HG03575 (cell line): Measurements from ENCODE around the gene IFNL4.
"Not testable (repeated sequence)": the region's sequence is repeated elsewhere in the genome, so short reads cannot be mapped to it uniquely, and the experiment has no call there.

ENCODE experiments used
- ATAC-seq: cut with Tn5 transposase; IDR thresholded peaks from one replicate; pipeline ENCODE4 v1.9.1; 2021; ENCODE audit not compliant: unreplicated experiment, insufficient number of reproducible peaks, low FRiP score; ENCODE audit errors: extremely low read depth

The IFNL4 gene

GRCh38 chr19:39262496-39262895, 13.8 kb upstream of the IFNL4 start:
- ATAC-seq, result no peak

GRCh38 chr19:39261704-39262103, 13.0 kb upstream of the IFNL4 start:
- no peak for ATAC-seq

GRCh38 chr19:39257227-39257626, 8.6 kb upstream of the IFNL4 start:
- no peak for ATAC-seq

- no peak for ATAC-seq
These were observed 6.1 kb upstream of the IFNL4 start for GRCh38 chr19:39254531-39255345.

- no peak for ATAC-seq
These were observed 4.9 kb upstream of the IFNL4 start for GRCh38 chr19:39253374-39254149.

GRCh38 chr19:39252458-39252857, 3.8 kb upstream of the IFNL4 start:
- ATAC-seq, result no peak

- no peak for ATAC-seq
These were observed 3.2 kb upstream of the IFNL4 start for GRCh38 chr19:39251846-39252245.

GRCh38 chr19:39251081-39251480, 2.4 kb upstream of the IFNL4 start:
- ATAC-seq, result no peak

- ATAC-seq, result no peak
These were observed 673 bp downstream of the IFNL4 start for GRCh38 chr19:39247701-39248664.

GRCh38 chr19:39246951-39247669, 1.5 kb downstream of the IFNL4 start:
- no peak for ATAC-seq

- not testable (repeated sequence) for ATAC-seq
These were observed 3.5 kb downstream of the IFNL4 start for GRCh38 chr19:39245166-39245565.

GRCh38 chr19:39244410-39245100, 4.1 kb downstream of the IFNL4 start, which contains the start of gene IFNL3:
TSS of gene IFNL3 (minus strand) at chr19:39245006. CDS start at chr19:39244967, 39 bp downstream.
- ATAC-seq, result not testable (repeated sequence)

GRCh38 chr19:39243741-39244140, 4.9 kb downstream of the IFNL4 start:
- not testable (repeated sequence) for ATAC-seq

GRCh38 chr19:39240421-39240820, 8.2 kb downstream of the IFNL4 start:
- no peak for ATAC-seq

GRCh38 chr19:39238944-39239343, 9.7 kb downstream of the IFNL4 start:
- ATAC-seq, result no peak

GRCh38 chr19:39238209-39238608, 10.4 kb downstream of the IFNL4 start:
- ATAC-seq, result no peak

- ATAC-seq, result no peak
These were observed 11.2 kb downstream of the IFNL4 start for GRCh38 chr19:39237200-39238184.
